Inflammatory macrophage (primary cell): ENCODE data around the gene TMEM120A.

Experiments used
- DNase-seq, 2 donors: peaks; one replicate each; pipeline ENCODE4 v3.0.0-alpha.2; 2020 to 2022

Gene TMEM120A

GRCh38 chr7:75995052-75995471 is 667 bp upstream of the TMEM120A start:
- no peak for DNase-seq

- DNase-seq, result peak in 1 of 2 donors; percentile 26
Measured at GRCh38 chr7:75993689-75994387, 557 bp downstream of the TMEM120A start.

- no peak for DNase-seq
Measured at GRCh38 chr7:75992083-75992755, 2.2 kb downstream of the TMEM120A start.

GRCh38 chr7:75991531-75992082 is 2.8 kb downstream of the TMEM120A start:
- no peak for DNase-seq

- DNase-seq, result no peak
Measured at GRCh38 chr7:75989500-75990388, 4.7 kb downstream of the TMEM120A start.

GRCh38 chr7:75988568-75989499 is 5.6 kb downstream of the TMEM120A start:
- DNase-seq, result no peak

- DNase-seq, result no peak
Measured at GRCh38 chr7:75987805-75988567, 6.4 kb downstream of the TMEM120A start.

GRCh38 chr7:75987026-75987804 is 7.2 kb downstream of the TMEM120A start:
- no peak for DNase-seq

- DNase-seq, result no peak
Measured at GRCh38 chr7:75986147-75986781, 8.1 kb downstream of the TMEM120A start.

GRCh38 chr7:75985518-75986146 is 8.8 kb downstream of the TMEM120A start:
- DNase-seq, result no peak

- DNase-seq, result no peak
Measured at GRCh38 chr7:75985009-75985517, 9.3 kb downstream of the TMEM120A start.

- DNase-seq, result no peak
Measured at GRCh38 chr7:75984130-75985008, 10.0 kb downstream of the TMEM120A start.

- no peak for DNase-seq
Measured at GRCh38 chr7:75983471-75984129, 10.8 kb downstream of the TMEM120A start.

GRCh38 chr7:75982306-75983064 is 11.9 kb downstream of the TMEM120A start:
- no peak for DNase-seq

- DNase-seq, result no peak
Measured at GRCh38 chr7:75981453-75982305, 12.7 kb downstream of the TMEM120A start.

GRCh38 chr7:75981203-75981452 is 13.3 kb downstream of the TMEM120A start:
- DNase-seq, result no peak
